AG10803 (cell line): ENCODE results near the gene RAPGEF6.
"Not testable (repeated sequence)": the region's sequence is repeated elsewhere in the genome, so short reads cannot be mapped to it uniquely, and the experiment has no call there.

Experiments used
- DNase-seq: peaks from one replicate; pipeline ENCODE4 v3.0.0; 2010; ENCODE audit warnings: low read depth
- H3K4me3 ChIP-seq: 2 replicates; pipeline ENCODE4 v1.5.1; 2011; ENCODE audit warnings: mild to moderate bottlenecking, low read length, control low read depth
- TF ChIP-seq, protein P1 (sequence below): conservative IDR thresholded peaks from 2 replicates; pipeline ENCODE4 v1.5.1; 2011; ENCODE audit warnings: mild to moderate bottlenecking, low read length, control low read depth, inconsistent platforms

Gene RAPGEF6

DNA sequence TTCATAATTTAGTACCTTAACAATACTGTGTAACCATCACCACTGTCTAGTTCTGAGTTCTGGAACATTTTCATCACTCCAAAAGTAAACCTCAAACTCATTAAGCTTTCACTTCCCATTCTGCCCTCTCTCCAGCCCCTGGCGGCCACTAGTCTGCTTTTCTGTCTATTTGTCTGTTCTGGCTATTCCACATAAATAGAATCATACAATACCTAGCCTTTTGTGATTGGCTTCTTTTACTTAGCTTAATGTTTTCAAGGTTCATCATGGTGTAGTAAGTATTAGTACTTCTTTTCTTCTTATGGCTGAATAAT, 138.7 kb downstream of the RAPGEF6 start:
- no peak for DNase-seq
- H3K4me3 ChIP-seq = no peak overlapping the region
- TF ChIP-seq, protein P1, sequence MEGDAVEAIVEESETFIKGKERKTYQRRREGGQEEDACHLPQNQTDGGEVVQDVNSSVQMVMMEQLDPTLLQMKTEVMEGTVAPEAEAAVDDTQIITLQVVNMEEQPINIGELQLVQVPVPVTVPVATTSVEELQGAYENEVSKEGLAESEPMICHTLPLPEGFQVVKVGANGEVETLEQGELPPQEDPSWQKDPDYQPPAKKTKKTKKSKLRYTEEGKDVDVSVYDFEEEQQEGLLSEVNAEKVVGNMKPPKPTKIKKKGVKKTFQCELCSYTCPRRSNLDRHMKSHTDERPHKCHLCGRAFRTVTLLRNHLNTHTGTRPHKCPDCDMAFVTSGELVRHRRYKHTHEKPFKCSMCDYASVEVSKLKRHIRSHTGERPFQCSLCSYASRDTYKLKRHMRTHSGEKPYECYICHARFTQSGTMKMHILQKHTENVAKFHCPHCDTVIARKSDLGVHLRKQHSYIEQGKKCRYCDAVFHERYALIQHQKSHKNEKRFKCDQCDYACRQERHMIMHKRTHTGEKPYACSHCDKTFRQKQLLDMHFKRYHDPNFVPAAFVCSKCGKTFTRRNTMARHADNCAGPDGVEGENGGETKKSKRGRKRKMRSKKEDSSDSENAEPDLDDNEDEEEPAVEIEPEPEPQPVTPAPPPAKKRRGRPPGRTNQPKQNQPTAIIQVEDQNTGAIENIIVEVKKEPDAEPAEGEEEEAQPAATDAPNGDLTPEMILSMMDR = no peak

DNA sequence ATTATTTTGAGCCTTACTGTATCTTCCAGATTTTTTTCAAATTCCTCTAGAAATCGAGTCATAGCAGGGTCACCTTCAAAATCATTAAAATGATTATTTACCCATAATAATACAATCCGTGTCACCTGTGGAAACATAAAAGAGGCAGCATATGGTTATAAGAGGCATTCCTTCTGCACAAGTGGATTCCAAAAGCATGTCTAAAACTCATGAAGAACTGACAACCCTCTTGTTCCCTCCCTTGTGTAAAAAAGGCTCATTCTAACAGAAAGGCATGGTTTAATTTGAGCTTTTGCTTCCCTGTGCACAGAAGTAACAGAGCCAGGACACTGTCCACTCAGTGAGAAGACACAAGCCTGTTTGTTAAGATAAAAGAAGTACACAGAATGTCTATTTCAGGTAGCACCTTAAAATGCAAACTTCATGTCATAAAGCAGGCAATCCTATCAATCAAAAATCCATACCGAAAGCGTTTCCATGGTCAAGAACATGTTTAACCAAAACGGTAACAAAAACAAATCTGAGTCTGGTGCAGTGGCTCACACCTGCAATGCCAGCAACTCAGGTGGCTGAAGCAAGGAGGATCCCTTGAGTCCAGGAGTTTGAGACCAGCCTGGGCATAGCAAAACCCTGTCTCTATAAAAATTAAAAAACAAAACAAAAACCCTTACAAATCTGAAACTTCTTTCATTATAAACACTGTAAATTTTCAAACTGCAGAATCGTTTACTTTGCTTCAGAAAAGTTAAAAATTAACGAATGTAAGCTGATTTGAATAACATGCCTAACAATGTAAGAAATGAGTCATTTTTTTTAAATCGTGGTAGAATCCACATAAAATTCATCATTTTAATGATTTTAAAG, 139.3 kb downstream of the RAPGEF6 start:
- no peak overlapping the region for H3K4me3 ChIP-seq
- TF ChIP-seq, protein P1 = no peak
- no peak for DNase-seq

DNA sequence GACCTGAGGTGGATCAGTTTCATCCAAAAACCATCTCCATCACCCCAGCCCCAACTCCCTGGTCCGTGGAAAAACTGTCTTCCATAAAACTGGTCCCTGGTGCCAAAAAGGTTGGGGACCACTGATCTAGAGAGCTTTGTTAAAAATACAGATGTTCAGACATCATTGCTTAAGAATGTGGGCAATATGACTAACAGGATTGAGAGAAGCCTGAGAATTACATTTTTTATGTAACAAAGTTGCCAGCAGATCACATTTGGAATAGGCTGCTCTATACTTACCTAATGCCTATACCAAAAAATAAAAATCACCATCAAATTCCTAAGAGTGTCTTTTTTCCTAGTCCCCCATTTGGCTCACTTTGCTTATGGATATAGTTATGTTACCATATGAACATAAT, 143.3 kb downstream of the RAPGEF6 start:
- peak; percentile 51 for DNase-seq
- H3K4me3 ChIP-seq = no peak overlapping the region
- TF ChIP-seq, protein P1 = no peak

DNA sequence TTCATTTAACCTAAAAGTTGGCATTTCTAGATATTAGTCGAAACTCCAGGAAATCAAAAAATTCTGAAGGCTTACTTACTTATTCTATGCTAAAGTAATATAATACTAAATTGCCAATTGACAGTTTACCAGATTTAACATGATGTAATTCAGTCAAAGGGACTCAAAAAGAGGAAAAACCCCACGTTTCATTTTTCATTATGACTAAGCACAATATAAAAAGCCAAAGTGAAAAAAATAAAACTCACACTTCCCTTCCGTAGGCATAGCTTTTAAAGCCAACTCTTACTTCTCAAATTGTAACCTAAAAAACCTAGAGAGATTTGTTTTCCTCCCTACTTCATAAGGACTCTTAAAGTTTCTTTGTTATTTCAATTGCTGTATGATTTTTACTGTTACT, 146.6 kb downstream of the RAPGEF6 start:
- TF ChIP-seq, protein P1 = no peak
- no peak for DNase-seq
- no peak overlapping the region for H3K4me3 ChIP-seq

DNA sequence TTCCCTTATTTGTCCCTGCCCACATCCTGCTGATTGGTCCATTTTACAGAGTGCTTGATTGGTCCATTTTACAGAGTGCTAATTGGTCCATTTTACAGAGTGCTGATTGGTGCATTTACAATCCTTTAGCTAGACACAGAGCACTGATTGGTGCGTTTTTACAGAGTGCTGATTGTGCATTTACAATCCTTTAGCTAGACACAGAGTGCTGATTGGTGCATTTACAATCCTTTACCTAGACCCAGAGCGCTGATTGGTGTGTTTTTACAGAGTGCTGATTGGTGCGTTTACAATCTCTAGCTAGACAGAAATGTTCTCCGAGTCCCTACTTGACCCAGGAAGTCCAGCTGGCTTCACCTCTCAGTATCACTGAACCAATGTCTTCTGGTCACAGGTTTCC, 147.7 kb downstream of the RAPGEF6 start:
- not testable (repeated sequence) for H3K4me3 ChIP-seq, DNase-seq

DNA sequence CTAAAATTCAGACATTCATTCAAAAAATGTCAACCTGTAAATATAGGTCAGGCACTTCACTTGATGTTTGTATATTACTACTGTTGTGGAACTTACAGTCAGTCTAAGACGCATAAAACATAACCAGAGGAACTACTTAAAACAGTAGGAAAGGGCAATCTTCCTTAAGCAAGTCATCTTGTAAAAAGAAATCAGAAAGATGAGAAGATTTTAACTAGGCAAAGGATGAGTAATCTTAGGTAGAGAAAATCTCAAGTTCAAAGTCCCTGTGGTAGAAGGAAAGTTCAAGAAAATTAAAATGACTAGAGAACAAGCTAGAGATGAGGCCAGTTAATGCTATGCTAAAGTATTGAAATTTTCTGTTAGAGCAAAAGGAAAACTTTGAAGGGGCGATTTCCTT, 152.4 kb downstream of the RAPGEF6 start:
- H3K4me3 ChIP-seq = no peak overlapping the region
- TF ChIP-seq, protein P1 = no peak
- DNase-seq = no peak

DNA sequence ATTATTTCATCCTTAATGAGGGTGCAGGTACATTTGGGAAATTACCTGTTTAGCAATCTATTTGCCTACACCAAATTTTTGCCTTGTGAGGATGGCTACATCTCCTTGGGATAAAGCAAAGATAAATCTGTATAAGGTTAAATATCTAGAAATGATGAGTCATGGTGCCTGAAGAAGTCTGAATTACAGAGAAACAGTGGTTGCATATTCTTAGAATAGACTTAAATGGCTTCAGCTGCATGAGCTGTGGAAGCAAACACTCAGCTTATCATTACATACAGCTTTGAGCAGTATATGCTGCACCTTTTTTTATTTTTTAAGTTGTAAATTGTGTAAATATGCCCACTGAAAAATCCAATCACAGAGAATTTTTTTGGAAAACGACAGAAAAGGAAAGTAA, 153.5 kb downstream of the RAPGEF6 start:
- TF ChIP-seq, protein P1 = no peak
- H3K4me3 ChIP-seq = no peak overlapping the region
- DNase-seq = no peak
